Psoas muscle (tissue), 8 donors: ENCODE data around the gene ORC3. TPM values are rescaled to one million over a fixed set of nuclear protein-coding genes. Genes with fewer than 3 reads are reported as not detected.
"Not testable (repeated sequence)": the region's sequence is repeated elsewhere in the genome, so short reads cannot be mapped to it uniquely, and the experiment has no call there.

ENCODE experiments used
- ATAC-seq, 4 donors: fragments of 200-7000 bp; cut with Tn5 transposase; one replicate each; pipeline ENCODE4 v1.9.1; 2020; ENCODE audit warnings: moderate library complexity in 3 of 4, mild to moderate bottlenecking in 2 of 4
- DNase-seq, 2 donors: peaks; one replicate each; pipeline ENCODE4 v3.0.0-alpha.2; 2020
- H3K27ac ChIP-seq: fragments of 200-600 bp; one replicate; pipeline ENCODE4 v1.8.0; 2022
- H3K27me3 ChIP-seq, 3 donors: fragments of 200-600 bp in 1 of 3; one replicate each; pipeline versions ENCODE4 v1.6.1 to v1.8.0; 2013 to 2022; ENCODE audit warnings: low read length in 2 of 3, mild to moderate bottlenecking in 2 of 3, moderate library complexity in 1 of 3; ENCODE audit not compliant: insufficient read depth in 3 of 3
- H3K36me3 ChIP-seq, 2 donors: fragments of 200-600 bp in 1 of 2; one replicate each; pipeline versions ENCODE4 v1.6.1 to v1.8.0; 2013 to 2022; ENCODE audit warnings: low read depth in 1 of 2, mild to moderate bottlenecking in 1 of 2, moderate library complexity in 1 of 2; ENCODE audit not compliant: insufficient read depth in 1 of 2
- H3K4me1 ChIP-seq: fragments of 200-600 bp; one replicate; pipeline ENCODE4 v1.8.0; 2022
- H3K4me3 ChIP-seq: fragments of 200-600 bp; one replicate; pipeline ENCODE4 v1.8.0; 2022; ENCODE audit warnings: mild to moderate bottlenecking
- H3K9me3 ChIP-seq: fragments of 200-600 bp; one replicate; pipeline ENCODE4 v1.8.0; 2022
- WGBS, 3 donors: extraction: QIAGEN DNeasy Blood & Tissue Kit; methylation state at CpG; one replicate each; pipeline versions ENCODE4 v1.1.6 to v1.1.7; 2013; 5-methylcytosine and 5-hydroxymethylcytosine counted together
- intact Hi-C, 2 donors: fragments of 100-400 bp; cut with DNase I; formaldehyde crosslinking; loops; one replicate each; pipeline versions ENCODE4 v1.11.0 to v1.14.2; 2022
- polyA plus RNA-seq, 3 donors: library from polyadenylated mRNA; stranded (reverse); fragments of 200-250 nt; gene quantifications; one replicate each; pipeline ENCODE4 v1.2.3, GENCODE V29; 2013
- total RNA-seq, 4 donors: library from RNA; stranded (reverse); fragmentation: NEBNext Ultra II Directional in 2 of 4; extraction: Animal tissue kit (Norgen Biotek cat#: 25700) in 2 of 4; gene quantifications; one replicate each; pipeline versions ENCODE4 v1.2.1 to v1.2.4, GENCODE V29; 2021 to 2023
- TF ChIP-seq, protein P1 (sequence below): fragments of 200-600 bp; IDR thresholded peaks from one replicate; pipeline ENCODE4 v1.8.0; 2022; ENCODE audit warnings: antibody characterized with exemption
- donor health status: healthy with polysubstance abuse.
- donor health status: DM: no; HTN: no; CAD: no; lungs with moderate emphysema.
- donor health status: Bipolar disorder and iron deficiency.
- donor health status: healthy.
- donor health status: DM: yes; HTN: yes; CAD: no.
- donor health status: DM: no; HTN: no; CAD: no.
- donor health status: DM: no; HTN: no; CAD: no.
- donor health status: DM: yes; HTN: yes; CAD: no.

ORC3 gene
- total and polyA plus RNA-seq, 7 donors: 14.5 to 44.0 (median 19.6) TPM

- 50 to 74% (median 61%) methylated on average over 3 of the region's 3 CpGs for WGBS, 3 donors
- ATAC-seq: no peak
- Histone ChIP-seq H3K27ac (peak overlapping the region; percentile 99), H3K9me3 (no peaks in the 10 kb centered on the region), H3K4me3 (no peak overlapping the region), H3K27me3 (no peaks in the 10 kb centered on the region), H3K4me1 (peaks cover 81% of the 10 kb centered on the region), H3K36me3 (peaks cover 0 to 2% of the 10 kb centered on the region in 2 donors)
- DNase-seq: no peak
- intact Hi-C loops: no loop called here
- TF ChIP-seq, protein P1, sequence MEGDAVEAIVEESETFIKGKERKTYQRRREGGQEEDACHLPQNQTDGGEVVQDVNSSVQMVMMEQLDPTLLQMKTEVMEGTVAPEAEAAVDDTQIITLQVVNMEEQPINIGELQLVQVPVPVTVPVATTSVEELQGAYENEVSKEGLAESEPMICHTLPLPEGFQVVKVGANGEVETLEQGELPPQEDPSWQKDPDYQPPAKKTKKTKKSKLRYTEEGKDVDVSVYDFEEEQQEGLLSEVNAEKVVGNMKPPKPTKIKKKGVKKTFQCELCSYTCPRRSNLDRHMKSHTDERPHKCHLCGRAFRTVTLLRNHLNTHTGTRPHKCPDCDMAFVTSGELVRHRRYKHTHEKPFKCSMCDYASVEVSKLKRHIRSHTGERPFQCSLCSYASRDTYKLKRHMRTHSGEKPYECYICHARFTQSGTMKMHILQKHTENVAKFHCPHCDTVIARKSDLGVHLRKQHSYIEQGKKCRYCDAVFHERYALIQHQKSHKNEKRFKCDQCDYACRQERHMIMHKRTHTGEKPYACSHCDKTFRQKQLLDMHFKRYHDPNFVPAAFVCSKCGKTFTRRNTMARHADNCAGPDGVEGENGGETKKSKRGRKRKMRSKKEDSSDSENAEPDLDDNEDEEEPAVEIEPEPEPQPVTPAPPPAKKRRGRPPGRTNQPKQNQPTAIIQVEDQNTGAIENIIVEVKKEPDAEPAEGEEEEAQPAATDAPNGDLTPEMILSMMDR: no peak
Measured at GRCh38 chr6:87687296-87687695, 97.4 kb downstream of the ORC3 start.

DNA sequence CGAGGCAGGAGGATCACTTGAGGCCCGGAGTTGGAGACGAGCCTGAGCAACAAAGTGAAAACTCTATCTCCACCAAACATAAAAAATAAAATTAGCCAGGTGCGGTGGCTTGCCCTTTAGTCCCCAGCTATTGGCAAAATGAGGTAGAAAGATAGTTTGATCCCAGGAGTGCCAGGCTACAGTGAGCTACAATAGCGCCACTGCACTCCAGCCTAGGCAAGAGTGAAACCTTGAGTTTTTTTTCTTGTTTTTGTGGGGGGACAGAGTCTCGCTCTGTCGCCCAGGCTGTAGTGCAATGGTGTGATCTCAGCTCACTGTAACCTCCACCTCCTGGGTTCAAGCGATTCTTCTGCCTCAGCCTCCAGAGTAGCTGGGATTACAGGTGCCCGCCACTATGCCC is 98.0 kb downstream of the ORC3 start:
- DNase-seq, intact Hi-C loops, H3K36me3 ChIP-seq, ATAC-seq, H3K27me3 ChIP-seq, H3K9me3 ChIP-seq: not testable (repeated sequence)
- 44 to 84% (median 55%) methylated on average over 9 of the region's 9 CpGs for WGBS, 3 donors
- H3K4me1 ChIP-seq: peaks cover 81% of the 10 kb centered on the region
- H3K4me3 ChIP-seq: peak overlapping the region; percentile 16
- H3K27ac ChIP-seq: peak overlapping the region; percentile 99

DNA sequence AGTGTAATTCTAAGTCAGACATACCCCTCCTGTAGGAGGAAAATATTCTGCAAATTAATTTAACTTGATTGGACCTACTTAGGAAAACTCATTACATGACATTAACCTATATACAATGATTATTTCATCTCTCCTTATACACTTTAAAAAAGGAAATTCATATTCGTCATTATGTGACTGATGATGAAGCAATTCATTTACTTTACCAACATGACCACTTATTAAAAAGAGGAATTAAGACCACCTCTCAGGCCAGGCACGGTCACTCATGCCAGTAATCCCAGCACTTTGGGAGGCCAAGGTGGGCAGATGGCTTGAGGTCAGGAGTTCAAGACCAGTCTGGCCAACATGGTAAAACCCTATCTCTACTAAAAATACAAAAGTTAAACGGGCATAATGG is 100.5 kb downstream of the ORC3 start:
- Histone ChIP-seq H3K27ac (peak overlapping the region; percentile 99), H3K36me3 (peaks cover 0 to 2% of the 10 kb centered on the region in 2 donors), H3K9me3 (no peaks in the 10 kb centered on the region), H3K4me3 (peak overlapping the region; percentile 28), H3K4me1 (peaks cover 72% of the 10 kb centered on the region), H3K27me3 (no peaks in the 10 kb centered on the region)
- 33 to 68% (median 66%) methylated on average over 3 of the region's 3 CpGs for WGBS, 3 donors
- TF ChIP-seq, protein P1: no peak
- DNase-seq (no peak), ATAC-seq (no peak)
- intact Hi-C loops: no loop called here

GRCh38 chr6:87692086-87692485 is 102.2 kb downstream of the ORC3 start:
- Histone ChIP-seq H3K9me3 (no peaks in the 10 kb centered on the region), H3K27me3 (no peaks in the 10 kb centered on the region), H3K27ac (peak overlapping the region; percentile 99), H3K4me1 (peaks cover 78% of the 10 kb centered on the region), H3K4me3 (peak overlapping the region; percentile 28), H3K36me3 (no peaks in the 10 kb centered on the region)
- ATAC-seq (peak in 1 of 4 donors; percentile 9), DNase-seq (no peak)
- intact Hi-C loops: no loop called here
- WGBS, 3 donors: 33 to 52% (median 43%) methylated on average over 2 of the region's 2 CpGs
- TF ChIP-seq, protein P1: no peak

DNA sequence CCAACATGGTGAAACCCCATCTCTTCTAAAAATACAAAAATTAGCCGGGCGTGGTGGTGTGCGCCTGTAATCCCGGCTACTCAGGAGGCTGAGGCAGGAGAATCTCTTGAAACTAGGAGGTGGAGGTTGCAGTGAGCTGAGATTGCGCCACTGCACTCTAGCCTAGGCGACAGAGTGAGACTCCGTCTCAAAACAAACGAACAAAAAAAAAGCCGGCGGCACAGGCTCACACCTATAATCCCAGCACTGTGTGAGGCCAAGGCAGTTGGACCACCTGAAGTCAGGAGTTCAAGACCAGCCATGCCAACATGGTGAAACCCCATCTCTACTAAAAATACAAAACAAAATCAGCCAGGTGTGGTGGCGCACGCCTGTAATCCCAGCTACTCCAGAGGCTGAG is 106.9 kb downstream of the ORC3 start:
- peak overlapping the region; percentile 93 for H3K4me3 ChIP-seq

More for the DNA sequence above, 106.9 kb downstream of the ORC3 start:
- H3K9me3 ChIP-seq, H3K27me3 ChIP-seq, H3K36me3 ChIP-seq, DNase-seq, intact Hi-C loops, ATAC-seq: not testable (repeated sequence)
- 80 to 94% (median 83%) methylated on average over 12 of the region's 12 CpGs for WGBS, 3 donors
- H3K27ac ChIP-seq: peak overlapping the region; percentile 99
- peaks cover 43% of the 10 kb centered on the region for H3K4me1 ChIP-seq
